Erythroblast (primary cell): ENCODE data around the gene CDK8.

Experiments used
- GATA1 ChIP-seq: IDR thresholded peaks from 2 replicates; pipeline ENCODE4 v1.6.1; 2011; ENCODE audit warnings: low read depth, mild to moderate bottlenecking, control low read depth, low read length, moderate library complexity
- POLR2A ChIP-seq: IDR thresholded peaks from 2 replicates; pipeline ENCODE4 v1.6.1; 2011; ENCODE audit warnings: mild to moderate bottlenecking, low read length

DNA sequence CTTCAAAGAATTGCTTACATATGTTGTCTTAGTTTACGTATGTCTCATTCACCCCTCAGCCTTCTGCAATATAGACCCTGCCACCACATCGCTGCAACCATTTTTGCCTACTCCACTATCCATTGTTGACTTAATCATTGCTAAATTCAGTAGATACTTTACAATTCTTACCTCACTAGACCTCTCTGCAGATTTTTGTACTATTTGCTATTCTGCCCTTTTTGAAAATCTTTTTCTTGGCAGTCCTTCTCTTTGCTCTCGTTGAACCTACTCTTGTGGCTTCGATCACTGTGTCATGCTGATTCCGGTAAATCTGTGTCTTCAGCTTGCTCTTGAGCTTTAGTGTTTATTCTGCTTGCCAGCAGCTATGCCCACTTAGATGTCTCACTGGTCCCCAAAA, 81.2 kb downstream of the CDK8 start:
- TF ChIP-seq POLR2A (no peak), GATA1 (no peak)
